GM18867 (cell line): ENCODE results near the gene CAB39L.

ENCODE experiments used
- ATAC-seq: cut with Tn5 transposase; IDR thresholded peaks from one replicate; pipeline ENCODE4 v1.9.1; 2021; ENCODE audit warnings: mild to moderate bottlenecking, moderate library complexity; ENCODE audit not compliant: unreplicated experiment

The CAB39L gene

DNA sequence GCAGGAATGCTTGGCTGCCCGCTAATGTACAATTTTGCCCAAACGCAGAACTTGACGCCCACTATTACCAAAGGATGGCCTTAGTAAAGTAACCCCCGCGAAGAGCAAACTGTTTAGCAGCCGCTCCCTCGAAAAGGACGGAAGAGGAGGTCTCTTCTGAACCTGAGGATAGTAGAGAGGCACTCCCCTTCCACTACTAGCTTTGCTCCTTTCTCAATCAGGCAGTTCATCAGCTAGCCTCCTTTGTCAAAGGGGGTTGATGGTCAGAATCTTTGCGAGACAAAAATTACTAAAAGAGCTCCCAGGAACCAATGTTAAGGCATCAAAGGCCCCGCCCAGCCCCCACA, 534 bp downstream of the CAB39L start:
- no peak for ATAC-seq

DNA sequence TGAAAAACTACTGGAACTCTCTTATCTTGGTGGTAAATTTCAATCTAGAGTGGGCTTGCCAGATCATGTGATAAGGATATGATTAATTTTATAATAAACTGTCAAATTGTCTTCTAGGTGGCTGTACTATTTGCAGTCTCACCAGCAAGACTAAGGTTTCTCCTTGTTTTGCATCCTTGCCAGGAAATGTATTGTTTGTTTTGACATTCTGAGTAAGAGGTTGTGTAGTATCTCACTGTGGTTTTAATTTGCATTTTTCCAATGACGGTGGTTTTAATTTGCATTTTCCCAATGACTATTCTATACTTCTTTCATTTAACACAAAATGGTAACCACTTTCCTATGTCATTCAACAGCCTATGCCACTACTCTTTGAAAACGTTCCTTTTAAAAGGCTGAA, 2.0 kb downstream of the CAB39L start:
- no peak for ATAC-seq

DNA sequence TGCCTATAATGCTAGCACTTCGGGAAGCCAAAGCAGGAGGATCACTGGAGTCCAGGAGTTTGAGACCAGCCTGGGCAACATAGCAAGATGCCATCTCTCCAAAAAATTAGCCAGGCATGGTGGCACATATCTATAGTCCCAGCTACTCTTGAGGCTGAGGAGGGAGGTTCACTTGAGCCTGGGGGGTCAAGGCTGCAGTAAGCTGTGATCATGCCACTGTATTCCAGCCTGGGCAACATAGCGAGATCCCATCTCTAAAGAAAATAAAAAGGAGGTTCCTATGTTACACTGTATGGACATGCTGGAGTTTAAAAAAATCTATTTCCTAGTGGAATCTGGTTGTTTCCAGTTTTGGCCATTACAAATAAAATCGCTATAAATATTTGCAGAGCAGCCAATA, 2.6 kb downstream of the CAB39L start:
- ATAC-seq = no peak

DNA sequence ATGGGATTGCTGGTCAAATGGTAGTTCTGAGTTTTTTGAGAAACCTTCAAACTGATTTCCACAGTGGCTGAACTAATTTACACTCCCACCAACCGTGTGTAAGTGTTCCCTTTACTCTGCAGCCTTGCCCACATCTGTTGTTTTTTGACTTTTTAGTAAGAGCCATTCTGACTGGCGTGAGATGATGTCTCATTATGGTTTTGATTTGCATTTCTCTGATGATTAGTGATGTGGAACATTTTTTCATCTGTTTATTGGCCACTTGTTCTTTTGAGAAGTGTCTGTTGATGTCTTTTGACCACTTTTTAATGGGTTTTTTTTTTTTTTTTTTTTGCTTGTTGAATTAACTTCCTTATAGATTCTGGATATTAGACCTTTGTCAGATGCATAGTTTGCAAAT, 4.3 kb downstream of the CAB39L start:
- no peak for ATAC-seq

DNA sequence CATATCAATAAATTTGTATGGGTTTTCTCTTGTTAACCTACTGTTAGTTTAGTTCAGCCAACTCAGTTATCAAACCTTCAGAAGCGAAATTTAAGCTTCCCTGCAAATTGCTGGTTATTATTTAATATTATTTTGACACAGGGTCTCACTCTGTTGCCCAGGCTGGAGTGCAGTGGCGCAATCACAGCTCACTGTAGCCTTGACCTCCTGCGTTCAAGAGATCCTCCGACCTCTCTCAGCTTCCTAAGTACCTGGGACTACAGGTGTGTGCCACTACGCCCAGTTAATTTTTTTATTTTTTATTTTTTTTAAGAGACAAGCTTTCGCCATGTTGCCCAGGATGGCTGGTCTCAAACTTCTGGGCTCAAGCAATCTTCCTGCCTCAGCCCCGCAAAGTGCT, 6.2 kb downstream of the CAB39L start:
- no peak for ATAC-seq

DNA sequence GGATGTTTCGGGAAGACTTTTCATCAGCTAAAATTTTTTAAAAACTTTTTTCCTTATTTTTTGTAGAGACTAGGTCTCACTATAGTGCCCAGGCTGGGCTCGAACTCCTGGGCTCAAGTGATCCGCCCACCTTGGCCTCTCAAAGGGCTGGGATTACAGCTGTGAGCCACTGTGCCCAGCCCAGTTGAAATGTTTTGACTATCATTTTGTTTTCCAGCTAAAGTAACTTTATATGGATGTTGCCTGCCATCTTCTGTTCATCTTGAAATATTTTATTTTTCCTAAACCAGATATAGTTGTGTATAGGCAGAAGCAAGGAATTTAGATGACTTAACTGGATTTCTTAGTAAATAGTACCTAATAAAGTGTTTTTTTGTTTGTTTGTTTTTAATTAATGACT, 7.0 kb downstream of the CAB39L start:
- ATAC-seq = no peak

DNA sequence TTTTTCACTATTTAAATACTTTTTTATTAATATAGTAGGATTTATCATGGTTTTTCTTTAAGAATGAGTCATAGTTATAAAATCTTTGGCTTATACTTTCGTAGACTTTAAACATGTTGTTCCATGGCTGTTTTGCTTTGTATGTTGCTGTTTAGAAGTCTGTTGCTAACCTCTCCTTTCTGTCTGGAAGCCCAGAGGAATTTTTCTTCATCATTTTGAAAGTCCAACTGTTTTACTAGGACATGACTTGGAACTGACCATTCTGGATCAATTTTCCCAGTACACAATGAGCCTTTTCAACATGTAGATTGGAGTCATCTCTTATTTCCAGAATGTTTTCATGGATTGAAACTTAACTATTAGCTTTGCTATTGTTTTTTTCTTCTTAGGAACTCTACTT, 7.9 kb downstream of the CAB39L start:
- no peak for ATAC-seq

DNA sequence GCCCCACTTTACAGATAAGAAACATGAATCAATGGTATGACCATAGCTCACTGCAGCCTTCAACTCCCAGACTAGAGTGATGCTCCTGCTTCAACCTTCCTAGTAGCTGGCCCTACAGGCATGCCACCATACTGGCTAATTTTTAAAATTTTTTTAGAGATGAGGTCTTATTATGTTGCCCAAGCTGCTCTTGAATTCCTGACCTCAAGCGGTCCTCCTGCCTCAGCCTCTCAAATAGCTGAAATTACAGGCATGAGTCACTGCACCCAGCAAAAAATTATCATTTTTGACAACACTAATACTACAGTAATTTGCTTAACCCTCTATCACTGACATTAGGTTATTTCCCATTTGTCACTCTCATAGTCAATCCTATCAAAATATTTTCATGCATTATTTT, 14.7 kb downstream of the CAB39L start:
- no peak for ATAC-seq

DNA sequence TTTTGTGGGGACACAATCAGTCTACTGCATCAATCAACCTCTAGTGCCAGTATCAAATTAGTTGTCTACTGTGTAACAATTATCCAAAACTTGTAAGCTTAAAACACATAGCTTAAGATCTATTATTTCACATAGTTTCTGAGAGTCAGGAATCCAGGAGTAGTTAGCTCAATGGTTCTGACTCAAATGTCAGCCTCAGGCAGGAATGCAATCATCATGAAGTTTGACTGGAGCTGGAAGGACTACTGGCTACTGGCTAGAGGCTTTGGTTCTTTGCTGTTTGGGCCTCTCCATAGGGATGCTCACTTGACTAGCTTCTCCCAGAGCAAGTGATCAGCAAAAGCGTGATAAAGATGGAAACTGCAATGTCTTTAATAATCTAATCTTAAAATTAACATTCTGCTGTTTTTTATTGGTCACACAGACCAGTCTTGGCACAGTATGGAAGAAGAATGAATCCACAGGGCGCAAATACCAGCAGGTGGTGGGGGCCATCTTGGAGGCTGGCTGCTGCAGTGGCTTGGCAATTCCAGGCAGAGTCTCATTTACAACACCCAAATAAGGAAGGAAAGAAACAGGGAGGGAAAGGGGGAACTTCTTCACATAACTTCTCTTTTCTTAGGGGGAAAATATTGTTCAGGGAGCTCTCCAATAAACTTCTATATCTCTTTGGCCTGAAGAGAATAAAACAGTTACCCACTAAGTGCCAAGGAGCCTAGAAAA, 15.7 kb downstream of the CAB39L start:
- ATAC-seq = no peak

DNA sequence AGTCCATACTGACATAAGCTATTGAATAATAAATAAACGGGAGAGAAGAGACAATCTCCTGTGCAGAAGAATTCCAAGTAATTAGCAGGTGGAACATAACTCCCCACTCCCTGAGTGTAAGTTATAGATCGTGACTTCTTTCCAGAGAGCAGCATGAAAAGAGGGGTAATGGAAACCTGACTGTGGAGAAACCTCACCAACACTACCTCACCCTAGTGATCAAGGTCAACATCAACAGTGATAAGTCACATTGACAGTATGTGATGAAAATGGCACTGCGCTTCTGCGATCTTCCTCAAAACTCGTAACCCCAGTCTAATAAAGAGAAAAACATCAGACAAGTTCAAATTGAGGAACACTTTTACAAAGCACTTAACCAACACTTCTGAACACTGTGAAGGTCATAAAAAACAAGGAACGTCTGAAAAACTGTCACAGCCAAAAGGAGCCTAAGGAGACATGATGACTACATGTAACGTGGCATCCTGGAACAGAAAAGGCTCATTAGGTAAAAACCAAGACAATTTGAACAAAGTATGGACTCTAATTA, 19.8 kb downstream of the CAB39L start:
- ATAC-seq = no peak

DNA sequence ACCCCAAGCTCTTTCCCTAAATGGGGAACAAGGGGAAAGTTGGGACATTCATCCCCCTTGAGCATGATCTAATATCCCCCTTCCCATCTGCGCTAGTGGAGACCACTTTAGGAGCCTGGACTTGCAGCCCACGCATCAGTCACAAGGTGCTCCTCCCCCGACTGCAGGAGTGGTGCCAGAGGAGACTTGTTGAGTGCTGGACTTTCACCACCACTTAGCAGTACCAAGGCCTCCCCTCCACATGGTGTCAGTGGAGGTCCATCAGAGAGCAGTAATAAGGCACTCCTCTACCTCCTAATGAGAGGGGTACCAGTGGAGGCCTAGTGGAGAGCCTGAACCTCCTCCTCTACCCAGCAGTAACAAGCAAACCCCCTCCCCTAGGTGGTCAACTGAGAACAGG, 22.5 kb downstream of the CAB39L start:
- peak; percentile 84 for ATAC-seq

DNA sequence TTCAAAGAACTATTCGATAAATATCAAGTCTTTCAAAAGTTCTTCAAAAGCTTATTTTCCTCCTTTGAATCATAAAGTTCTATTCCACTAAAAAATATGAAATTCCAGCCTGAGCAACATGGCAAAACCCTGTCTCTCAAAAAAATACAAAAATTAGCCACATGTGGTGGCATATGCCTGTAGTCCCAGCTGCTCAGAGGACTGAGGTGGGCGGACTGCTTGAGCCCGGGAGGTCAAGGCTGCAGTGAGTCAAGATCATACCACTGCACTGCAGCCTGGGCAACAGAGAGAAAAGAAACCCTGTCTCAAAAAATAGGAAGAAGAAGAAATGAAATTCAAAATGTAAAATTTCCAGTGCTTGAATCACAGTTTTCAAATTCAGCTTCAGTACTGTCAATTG, 24.6 kb downstream of the CAB39L start:
- ATAC-seq = no peak

DNA sequence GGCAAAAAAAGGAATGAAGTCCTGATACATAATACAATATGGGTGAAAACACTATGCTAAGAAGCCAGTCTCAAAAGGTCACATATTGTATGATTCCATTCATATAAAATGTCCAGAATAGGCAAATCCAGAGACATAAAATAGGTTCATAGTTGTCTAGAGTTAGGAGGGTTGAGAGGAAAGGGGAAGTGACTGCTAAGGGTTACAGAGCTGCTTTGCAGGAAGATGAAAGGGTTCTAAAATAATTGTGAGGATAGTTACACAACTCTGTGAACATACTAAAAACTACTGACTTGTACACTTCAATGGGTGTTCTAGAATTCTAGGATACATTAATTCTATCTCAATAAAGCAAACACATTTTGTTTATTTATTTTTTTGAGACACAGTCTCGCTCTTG, 25.7 kb downstream of the CAB39L start:
- ATAC-seq = no peak

DNA sequence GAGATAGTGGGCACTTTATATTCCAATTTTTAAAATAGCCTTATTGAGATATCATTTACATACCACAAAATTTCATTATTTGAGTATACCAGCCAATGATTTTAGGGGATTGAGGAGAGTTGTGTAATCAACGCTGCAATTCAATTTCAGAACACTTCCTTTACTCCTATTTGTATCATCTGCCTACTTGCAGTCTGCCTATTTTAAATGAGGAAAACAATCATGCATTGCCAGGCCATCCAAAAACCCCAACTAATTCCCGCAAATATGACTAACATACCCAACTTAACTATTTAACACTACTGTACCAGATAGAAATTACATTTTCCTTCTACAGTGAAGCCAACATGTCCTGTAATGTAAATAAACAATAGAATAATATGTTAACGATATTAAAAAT, 26.7 kb downstream of the CAB39L start:
- ATAC-seq = no peak

DNA sequence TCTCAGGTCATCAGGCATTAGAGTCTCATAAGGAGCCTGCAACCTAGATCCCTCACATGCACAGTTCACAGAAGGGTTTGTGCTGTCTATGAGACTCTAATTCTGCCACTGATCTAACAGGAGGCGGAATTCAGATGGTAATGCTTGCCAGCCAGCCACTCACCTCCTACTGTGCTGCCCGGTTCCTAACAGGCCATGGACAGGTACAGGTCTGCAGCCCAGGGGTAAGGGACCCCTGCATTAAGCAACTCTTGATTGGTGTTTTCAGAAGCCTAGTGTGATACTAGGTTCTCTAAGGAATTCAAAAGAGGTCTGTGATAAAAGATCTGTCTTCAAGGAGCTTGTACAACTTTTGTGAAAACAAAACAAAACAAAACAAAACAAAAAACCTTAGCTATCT, 31.1 kb downstream of the CAB39L start:
- no peak for ATAC-seq

DNA sequence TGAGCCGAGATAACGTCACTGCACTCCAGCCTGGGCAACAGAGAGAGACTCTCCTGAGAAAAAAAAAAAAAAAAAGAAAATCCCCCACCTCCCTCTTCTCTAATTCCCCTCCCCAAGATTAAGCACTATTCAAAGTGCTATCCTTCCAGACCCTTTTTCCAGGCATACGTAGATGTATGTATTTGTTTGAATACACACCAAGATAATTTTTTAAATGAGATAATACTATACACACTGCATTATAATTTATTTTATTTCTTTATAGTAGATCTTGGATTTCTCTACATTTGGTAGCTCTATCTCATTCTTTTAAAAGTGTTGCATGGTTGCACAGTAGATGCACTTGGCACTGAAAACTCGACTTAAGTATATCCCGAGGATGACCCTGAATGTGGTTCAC, 32.5 kb downstream of the CAB39L start:
- no peak for ATAC-seq

DNA sequence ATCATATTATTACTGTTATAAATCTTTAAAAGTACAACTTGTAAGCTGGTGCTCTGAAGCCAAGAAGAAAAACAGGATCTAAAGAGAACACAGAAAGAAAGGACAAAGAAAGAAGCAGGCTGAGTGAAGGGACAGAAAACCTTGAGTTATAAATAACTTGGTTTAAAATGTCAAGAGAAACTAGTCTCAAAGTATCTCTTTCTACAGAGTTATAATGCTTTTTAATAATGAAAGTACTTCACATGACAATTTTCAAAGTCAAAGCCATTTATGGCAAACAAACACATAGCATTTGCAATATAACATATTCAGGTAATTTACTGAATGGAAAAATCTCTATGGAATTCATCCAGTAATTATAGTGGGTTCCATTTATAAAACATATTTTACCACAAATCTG, 33.4 kb downstream of the CAB39L start:
- no peak for ATAC-seq

DNA sequence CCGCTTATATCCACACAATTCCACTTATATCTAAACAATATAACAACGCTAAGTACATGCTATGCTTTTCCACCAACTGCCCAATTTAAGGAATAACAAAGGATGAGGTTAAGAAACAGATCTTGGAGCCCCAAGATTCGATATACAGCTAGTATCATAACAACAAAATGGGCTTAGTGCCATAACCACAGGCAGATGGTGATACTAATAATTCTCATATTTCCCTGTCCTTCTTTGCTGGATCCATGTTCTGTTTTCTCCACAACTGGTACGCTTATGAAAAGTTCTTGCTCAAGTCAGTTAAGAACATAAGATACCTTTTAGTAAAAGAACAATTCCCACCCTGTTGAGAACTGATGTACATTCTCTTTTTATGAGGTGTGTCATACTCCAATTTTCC, 33.9 kb downstream of the CAB39L start:
- no peak for ATAC-seq

DNA sequence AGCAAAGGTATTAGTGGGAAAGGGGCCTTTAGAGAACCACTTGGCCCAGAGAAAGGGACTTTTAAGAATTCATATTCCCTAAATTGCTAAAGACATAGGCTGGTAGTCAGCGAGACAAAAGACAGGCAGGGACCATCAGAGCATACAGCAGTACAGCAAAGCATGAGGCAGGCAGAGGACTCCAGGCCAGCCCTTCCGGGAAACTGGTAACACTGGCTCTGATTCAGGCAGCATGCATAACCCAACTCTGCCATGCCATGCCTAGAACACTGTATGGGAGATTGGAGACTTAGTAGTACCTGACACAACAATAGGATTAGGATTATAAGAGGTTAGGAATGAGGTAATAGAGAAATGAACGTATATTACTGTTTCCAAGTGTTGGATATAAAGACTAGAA, 34.9 kb downstream of the CAB39L start:
- ATAC-seq = no peak

DNA sequence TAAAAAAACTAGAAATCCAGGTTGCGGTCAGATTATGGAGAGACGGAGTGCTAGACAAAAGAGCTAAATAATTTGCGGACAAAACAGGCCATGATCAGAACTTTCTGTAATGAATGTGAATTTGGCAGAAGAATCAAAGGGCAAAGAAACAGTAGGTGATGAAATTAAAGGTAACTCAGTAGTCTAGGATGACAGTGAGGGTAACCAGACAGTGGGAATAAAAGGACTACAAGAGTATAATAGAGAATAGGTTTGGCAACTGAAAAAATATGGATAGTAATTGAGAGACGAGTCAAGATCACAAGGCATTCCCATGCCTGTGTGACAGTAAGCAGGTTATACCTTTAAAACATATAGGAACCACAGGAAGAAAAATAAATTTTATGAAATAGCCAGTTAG, 35.9 kb downstream of the CAB39L start:
- ATAC-seq = no peak

DNA sequence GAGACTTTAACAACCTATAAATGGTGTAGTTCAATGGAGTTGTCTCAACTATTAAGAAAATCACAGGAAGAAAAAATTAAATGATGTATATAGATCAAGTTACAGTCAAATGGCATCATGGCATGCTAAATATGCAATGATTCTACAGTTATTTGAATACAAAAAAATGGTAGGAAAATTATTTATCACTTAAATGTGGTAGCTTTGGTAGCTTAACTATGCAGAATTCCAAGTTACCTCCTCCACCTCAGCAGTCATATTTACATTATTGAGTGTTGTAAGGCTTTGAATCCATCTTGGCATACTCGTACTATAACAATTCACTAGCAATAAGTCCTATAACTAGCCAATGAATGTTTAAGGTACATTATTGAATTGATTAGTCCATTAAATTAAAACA, 36.8 kb downstream of the CAB39L start:
- no peak for ATAC-seq

DNA sequence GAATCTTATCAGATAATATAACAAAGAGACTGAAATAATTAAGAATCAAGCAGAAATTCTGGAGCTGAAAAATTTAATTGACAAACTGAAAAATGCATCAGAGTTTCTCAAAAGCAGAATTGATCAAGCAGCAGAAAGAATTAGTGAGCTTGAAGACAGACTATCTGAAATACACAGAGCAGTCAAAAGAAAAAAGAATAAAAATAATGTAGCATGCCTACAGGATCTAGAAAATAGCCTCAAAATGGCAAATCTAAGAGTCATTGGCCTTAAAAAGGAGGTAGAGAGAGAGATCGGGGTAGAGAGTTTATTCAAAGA, 39.2 kb downstream of the CAB39L start:
- no peak for ATAC-seq

DNA sequence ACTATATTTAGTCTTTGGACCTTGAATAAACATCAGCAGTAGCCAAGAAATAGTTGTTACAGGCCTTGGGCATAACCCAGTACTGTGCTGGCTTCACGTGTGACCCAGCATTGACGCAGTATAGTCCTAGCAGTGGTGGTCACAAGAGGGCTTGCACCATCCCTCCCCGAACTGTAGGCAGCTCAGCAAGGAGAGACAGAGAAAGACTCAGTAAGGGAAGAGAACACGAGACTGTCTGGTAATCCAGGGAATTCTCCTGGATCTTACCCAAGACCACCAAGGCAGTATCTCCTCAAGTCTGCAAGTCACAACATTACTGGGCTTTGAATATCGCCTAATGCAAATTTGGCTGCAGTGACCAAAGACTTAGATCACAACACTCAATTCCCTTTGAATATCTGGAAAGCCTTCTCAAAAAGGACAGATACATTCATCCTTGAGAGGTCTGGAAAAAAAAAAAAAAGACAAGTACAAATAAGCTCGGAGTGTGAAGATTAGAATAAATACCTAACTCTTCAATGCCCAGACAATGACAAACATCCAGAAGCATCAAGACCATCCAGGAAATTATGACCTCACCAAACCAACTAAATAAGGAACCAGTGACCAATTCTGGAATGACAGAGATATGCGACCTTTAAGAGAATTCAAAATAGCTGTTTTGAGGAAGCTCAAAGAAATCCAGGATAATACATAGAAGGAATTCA, 39.7 kb downstream of the CAB39L start:
- no peak for ATAC-seq
